LNCAP (cell line): ENCODE results near the gene DBN1.

ENCODE experiments used
- TF ChIP-seq, protein P1 (sequence below): fragments of 450-650 bp; IDR thresholded peaks from 2 replicates; pipeline ENCODE4 v1.5.1; 2017; ENCODE audit warnings: mild to moderate bottlenecking

Gene DBN1

DNA sequence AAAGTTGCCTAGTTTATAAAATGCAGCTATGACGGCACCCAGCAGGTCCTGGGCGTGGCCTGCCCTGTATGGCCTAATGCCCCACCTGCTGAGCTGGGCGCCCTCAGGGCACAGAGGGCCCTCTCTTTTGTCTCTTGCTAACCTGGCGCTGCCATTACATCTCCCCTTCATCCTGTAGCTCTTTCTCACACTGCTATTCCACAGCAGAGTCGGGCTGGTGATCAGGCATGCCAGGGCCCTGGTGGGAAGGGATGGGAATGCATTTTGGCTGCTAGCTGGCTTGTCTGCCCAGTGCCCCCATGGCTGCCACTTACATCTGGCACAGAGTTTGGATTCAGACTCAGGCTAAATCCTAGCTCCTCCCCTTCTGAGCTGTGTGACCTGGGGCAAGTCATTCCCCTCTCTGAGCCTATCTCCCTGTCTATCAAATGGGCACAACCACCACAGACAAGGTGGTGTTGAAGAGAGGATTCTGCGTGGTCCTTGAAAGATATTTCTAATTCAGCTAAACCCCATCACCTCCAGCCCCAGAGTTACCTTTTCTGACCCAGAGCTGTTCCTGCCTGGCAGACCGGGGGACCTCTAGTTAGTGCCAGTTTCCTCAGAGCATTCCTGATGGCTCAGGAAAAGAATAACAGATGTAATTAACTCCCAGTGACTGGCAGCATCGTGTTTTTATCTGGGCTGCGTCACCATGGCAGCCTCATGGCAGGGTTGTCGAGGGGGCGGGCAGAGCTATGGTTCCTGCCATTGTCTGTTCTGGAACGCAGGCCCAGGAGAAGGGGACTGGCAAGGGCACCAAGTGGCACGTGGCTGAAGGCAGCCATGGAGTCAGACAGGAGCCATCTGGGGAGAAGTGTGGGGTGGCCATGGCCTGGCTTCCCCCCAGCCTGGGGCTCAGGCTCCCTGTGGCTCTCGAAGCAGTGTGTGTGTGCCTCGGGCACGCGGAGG lies 20.5 kb downstream of the DBN1 start:
- TF ChIP-seq, protein P1, sequence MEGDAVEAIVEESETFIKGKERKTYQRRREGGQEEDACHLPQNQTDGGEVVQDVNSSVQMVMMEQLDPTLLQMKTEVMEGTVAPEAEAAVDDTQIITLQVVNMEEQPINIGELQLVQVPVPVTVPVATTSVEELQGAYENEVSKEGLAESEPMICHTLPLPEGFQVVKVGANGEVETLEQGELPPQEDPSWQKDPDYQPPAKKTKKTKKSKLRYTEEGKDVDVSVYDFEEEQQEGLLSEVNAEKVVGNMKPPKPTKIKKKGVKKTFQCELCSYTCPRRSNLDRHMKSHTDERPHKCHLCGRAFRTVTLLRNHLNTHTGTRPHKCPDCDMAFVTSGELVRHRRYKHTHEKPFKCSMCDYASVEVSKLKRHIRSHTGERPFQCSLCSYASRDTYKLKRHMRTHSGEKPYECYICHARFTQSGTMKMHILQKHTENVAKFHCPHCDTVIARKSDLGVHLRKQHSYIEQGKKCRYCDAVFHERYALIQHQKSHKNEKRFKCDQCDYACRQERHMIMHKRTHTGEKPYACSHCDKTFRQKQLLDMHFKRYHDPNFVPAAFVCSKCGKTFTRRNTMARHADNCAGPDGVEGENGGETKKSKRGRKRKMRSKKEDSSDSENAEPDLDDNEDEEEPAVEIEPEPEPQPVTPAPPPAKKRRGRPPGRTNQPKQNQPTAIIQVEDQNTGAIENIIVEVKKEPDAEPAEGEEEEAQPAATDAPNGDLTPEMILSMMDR = no peak

- TF ChIP-seq, protein P1 = no peak
These were observed 22.6 kb downstream of the DBN1 start for GRCh38 chr5:177450667-177451424.

DNA sequence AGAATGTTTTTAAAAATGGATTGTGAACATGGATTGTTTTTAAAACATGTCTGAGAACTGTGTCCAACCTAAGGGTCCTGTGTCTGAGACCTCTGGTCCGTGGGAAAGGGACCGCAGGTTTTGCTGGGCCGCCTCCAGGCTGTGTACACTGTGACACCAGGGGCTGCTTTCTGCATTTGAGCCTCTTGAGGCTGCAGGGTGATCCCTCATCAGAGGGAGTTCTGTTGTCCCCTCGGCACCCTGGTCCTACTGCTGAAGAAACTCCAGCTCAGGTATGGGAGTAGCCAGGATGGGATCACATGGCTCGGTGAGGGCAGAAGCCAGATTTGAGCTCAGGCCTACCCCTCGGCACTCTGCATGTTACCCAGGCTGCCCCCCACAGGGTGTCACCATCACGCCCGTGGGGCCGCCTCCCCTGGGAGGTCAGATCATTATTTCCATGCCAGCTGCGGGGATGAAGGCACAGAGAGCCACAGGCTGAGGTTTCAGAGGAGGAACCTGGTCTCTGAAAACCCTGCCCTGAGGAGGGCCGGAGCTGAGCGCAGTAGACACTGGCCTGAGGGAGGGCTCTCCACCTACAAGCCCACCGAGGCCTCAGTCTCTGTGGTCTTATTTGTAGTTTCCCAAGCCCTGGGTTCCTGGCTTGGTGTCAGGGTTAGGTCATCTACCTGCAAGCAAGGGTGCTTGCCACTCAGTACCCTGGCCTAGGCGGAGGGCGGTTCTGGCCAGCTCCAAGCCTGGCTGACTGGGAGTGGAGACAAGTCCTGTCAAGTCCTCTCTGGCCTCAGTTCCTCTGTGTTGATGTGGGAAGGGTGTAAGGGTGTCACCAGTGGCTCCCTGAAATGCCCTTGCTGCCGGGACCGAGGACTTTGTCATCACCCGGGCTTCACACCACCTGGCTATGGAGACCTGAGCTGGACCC lies 24.0 kb downstream of the DBN1 start:
- TF ChIP-seq, protein P1 = no peak

DNA sequence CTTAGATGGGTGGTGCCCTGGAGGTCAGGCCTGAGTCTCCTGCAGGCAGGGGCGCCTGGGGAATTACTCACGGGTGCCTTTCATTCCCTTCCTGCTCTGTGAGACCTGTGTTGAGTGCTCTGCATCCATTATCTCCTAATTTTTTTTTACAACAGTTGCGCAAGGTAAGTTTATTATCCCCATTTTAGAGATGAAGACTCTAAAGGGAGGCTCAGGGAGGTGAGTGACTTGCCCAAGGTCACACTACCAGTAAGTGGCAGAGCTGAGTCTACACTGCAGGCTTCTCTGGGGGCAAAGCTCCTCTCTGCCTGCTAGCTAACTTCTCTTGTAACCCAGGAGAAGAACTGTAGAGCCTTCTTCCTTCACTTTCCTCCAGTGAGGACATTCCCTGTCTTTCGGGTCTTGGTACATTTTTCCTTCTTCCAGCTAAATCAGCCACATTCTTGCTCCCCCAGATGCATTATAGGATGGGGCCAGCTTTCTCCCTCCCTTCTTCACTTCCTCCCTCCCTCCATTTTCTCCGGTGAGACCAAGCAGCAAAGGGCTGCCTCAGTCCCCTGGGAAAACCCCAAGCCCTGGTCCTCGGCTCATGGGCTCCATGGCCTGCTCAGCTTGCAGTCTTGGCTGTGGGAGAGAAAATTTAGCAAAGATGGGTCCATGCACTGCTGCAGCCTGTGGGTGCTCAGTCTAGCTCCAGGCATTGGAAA lies 25.0 kb downstream of the DBN1 start:
- TF ChIP-seq, protein P1 = no peak

DNA sequence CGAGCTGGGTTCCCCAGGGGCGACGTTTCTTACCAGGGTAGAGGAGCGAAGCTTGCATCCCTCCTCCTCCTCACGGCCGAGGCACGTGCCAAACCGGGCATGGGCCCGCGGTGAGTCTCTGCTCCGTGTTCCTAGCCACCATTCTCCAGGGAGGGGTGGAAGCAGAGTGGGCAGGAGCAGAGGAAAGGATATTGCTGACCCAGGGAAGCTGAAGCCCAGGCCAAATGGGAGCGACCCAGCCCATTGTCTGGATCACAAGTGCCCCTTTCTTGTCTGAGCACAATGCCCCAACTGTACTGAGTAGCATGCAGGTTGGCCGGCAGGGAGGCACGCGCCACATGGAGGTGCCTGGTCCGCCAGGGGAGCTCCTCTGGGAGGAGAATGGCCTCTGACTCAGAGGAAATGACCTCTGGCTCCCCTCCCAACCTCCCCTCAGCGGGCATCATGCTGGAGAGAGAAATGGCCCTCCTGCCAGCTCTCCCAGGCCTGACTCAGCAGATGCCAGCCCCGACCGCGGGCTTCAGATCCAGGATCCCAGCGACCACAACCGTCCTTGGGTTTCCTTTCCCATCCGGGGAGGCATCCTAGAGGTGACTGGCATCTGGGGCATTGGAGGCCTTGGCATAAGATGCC lies 25.7 kb downstream of the DBN1 start:
- TF ChIP-seq, protein P1 = no peak

- TF ChIP-seq, protein P1 = no peak
These were observed 26.3 kb downstream of the DBN1 start for GRCh38 chr5:177447066-177447610.
